GM12872 (cell line): ENCODE measurements around the gene CPN2.

Experiments
- CTCF ChIP-seq: IDR thresholded peaks from 3 replicates; pipeline ENCODE4 v1.5.1; 2011; ENCODE audit warnings: low read depth, mild to moderate bottlenecking, low read length, moderate library complexity; ENCODE audit not compliant: insufficient read depth

CPN2 gene

GRCh38 chr3:194296454-194297263 is 54.5 kb downstream of the CPN2 start:
- no peak for TF ChIP-seq CTCF

GRCh38 chr3:194294895-194295214 is 56.3 kb downstream of the CPN2 start:
- TF ChIP-seq CTCF = no peak

- TF ChIP-seq CTCF = no peak
Observed at GRCh38 chr3:194294199-194294894, 56.8 kb downstream of the CPN2 start.

GRCh38 chr3:194293546-194294198 is 57.5 kb downstream of the CPN2 start:
- no peak for TF ChIP-seq CTCF

GRCh38 chr3:194292331-194292730 is 58.8 kb downstream of the CPN2 start:
- TF ChIP-seq CTCF = no peak
